Epithelial cell of proximal tubule (primary cell): ENCODE data around the gene EPHA1. TPM values are rescaled to one million over a fixed set of nuclear protein-coding genes. Genes with fewer than 3 reads are reported as not detected.
A peak's percentile ranks its signal among the peaks of the same experiment; 100 is the strongest.
"Not testable (repeated sequence)": the region's sequence is repeated elsewhere in the genome, so short reads cannot be mapped to it uniquely, and the experiment has no call there.

Experiments used
- DNase-seq: peaks from one replicate; pipeline ENCODE4 v3.0.0-alpha.2; 2011; ENCODE audit warnings: low read depth
- H3K4me3 ChIP-seq: 2 replicates; pipeline ENCODE4 v1.5.1; 2011; ENCODE audit warnings: low read depth, mild to moderate bottlenecking, low read length
- CTCF ChIP-seq: conservative IDR thresholded peaks from 2 replicates; pipeline ENCODE4 v1.5.1; 2012; ENCODE audit warnings: low read depth, mild to moderate bottlenecking, low read length
- total RNA-seq: library from RNA; depleted of rRNA; stranded (reverse); fragments of >200 nt; gene quantifications from 2 replicates; pipeline ENCODE4 v1.2.3, GENCODE V29; 2015

The EPHA1 gene
- total RNA-seq, 1 donor from 2014 or later: 14.4 TPM

GRCh38 chr7:143396182-143396581 lies 12.5 kb downstream of the EPHA1 start:
- no peak overlapping the region for H3K4me3 ChIP-seq
- no peak for DNase-seq
- TF ChIP-seq CTCF: no peak

GRCh38 chr7:143395187-143396149 lies 13.2 kb downstream of the EPHA1 start:
- TF ChIP-seq CTCF: peak; percentile 2
- no peak overlapping the region for H3K4me3 ChIP-seq
- no peak for DNase-seq

GRCh38 chr7:143394777-143395176 lies 13.9 kb downstream of the EPHA1 start:
- no peak overlapping the region for H3K4me3 ChIP-seq
- no peak for DNase-seq
- no peak for TF ChIP-seq CTCF

DNA sequence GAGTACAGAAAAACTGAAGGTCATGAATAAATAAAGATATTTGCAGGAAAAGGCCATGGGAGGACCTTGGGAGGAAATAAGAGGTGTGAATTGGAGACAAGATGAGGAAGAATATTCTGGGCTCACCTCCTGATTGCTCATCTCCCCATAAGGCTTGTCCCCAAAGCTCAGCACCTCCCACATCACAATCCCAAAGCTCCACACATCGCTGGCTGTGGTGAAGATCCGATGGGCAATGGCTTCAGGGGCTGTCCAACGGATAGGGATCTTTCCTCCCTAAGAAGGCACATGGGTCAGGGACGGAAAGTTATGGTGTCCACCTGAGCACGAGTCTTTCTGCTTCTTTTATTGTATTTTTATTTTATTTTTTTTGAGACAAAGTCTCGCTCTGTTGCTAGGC lies 14.6 kb downstream of the EPHA1 start:
- H3K4me3 ChIP-seq: no peak overlapping the region
- no peak for TF ChIP-seq CTCF
- no peak for DNase-seq

DNA sequence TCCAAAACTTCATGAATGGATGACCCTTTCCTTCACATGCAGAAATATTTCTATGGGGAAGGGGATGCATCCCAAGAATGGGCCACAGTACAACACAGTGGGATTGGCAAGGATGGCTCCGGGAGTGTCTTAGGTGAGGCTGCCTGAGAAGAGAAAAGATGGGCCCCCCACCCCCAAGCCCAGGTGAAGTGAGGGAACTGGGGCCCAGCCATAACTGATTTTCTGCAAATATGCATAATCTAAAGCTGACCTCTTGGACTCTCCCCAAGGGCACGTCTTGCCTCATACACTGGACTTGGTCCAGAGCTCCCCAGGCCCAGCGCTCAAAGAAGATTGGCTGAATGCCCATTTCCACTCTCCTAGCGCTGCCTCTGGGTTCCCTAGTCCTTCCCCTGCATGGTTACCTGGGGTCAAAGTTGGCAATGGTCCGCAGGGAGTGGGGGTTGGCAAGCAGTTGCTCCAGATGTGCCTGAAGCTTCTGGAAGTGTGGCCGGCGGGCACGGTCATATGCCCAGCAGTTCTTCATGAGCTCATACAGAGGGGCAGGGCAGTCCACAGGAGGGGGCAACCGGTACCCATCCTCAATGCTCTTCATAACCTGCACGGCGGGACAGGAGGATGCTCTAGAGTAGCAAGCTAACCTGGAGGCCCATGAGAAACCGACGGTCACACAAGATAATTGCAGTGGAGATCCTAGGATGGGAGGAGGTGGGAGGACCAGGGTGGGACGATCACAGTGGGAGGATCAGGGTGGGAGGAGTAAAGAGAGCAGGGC lies 15.2 kb downstream of the EPHA1 start:
- TF ChIP-seq CTCF: no peak
- no peak for DNase-seq
- H3K4me3 ChIP-seq: no peak overlapping the region

DNA sequence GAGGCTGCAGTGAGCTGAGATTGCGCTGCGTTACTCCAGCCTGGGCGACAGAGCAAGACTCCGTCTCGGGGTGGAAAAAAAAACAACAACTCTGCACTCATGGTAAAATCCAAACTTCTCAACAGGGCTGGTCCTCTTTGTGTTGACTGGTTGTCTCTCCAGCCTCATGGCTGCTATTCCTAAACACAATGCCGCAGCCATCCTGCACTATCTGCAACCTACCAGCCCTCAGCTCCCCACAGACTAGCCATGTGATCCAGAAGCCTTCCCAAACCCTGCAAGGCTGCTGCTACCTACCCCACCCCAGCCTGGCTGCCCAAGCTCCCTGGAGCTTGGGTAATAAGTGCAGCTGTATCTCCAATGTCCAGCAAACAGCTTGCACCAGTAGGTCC lies 15.8 kb downstream of the EPHA1 start:
- no peak overlapping the region for H3K4me3 ChIP-seq
- TF ChIP-seq CTCF: no peak
- no peak for DNase-seq

- not testable (repeated sequence) for DNase-seq, H3K4me3 ChIP-seq
Measured at GRCh38 chr7:143392427-143392826, 16.2 kb downstream of the EPHA1 start.
